Astrocyte (in vitro differentiated cells and primary cell): ENCODE data around the gene COG5. TPM values are rescaled to one million over a fixed set of nuclear protein-coding genes. Genes with fewer than 3 reads are reported as not detected.

Experiments
- DNase-seq: peaks from one replicate; pipeline ENCODE4 v3.0.0-alpha.2; 2010; ENCODE audit warnings: low read depth
- FAIRE-seq: peaks from 2 replicates; lab custom pipeline; 2011; peaks lifted over from hg19 to GRCh38; lab: Jason Lieb, UNC
- H2AFZ ChIP-seq: 2 replicates; pipeline ENCODE4 v1.6.0; 2012; ENCODE audit warnings: low read depth, low read length, inconsistent platforms
- H3K27ac ChIP-seq: 2 replicates; pipeline ENCODE4 v1.5.1; 2011; ENCODE audit warnings: low read depth, low read length, inconsistent platforms
- H3K27me3 ChIP-seq: 2 replicates; pipeline ENCODE4 v1.6.0; 2011; ENCODE audit warnings: low read length, inconsistent platforms; ENCODE audit not compliant: insufficient read depth
- H3K36me3 ChIP-seq: 2 replicates; pipeline ENCODE4 v1.5.1; 2011; ENCODE audit warnings: low read length, inconsistent platforms; ENCODE audit not compliant: insufficient read depth
- H3K4me1 ChIP-seq: 2 replicates; pipeline ENCODE4 v1.5.1; 2011; ENCODE audit warnings: low read length, inconsistent platforms; ENCODE audit not compliant: insufficient read depth
- H3K4me2 ChIP-seq: 2 replicates; pipeline ENCODE4 v1.6.0; 2012; ENCODE audit warnings: low read length, inconsistent platforms
- H3K4me3 ChIP-seq: 2 replicates; pipeline ENCODE4 v1.5.1; 2011; ENCODE audit warnings: low read depth, mild to moderate bottlenecking, low read length, inconsistent platforms; ENCODE audit not compliant: insufficient read depth
- H3K79me2 ChIP-seq: 2 replicates; pipeline ENCODE4 v1.6.0; 2012; ENCODE audit warnings: mild to moderate bottlenecking, low read length, inconsistent platforms; ENCODE audit not compliant: insufficient read depth
- H3K9ac ChIP-seq: 2 replicates; pipeline ENCODE4 v1.6.0; 2012; ENCODE audit warnings: mild to moderate bottlenecking, low read length, inconsistent platforms
- H3K9me3 ChIP-seq: 2 replicates; pipeline ENCODE4 v1.5.1; 2012; ENCODE audit warnings: low read depth, mild to moderate bottlenecking, low read length, inconsistent platforms; ENCODE audit not compliant: insufficient read depth
- H4K20me1 ChIP-seq: 2 replicates; pipeline ENCODE4 v1.6.0; 2012; ENCODE audit warnings: low read length, inconsistent platforms; ENCODE audit not compliant: insufficient read depth
- H3K27ac Mint-ChIP-seq: one replicate; pipeline ENCODE4 v1.8.0; 2021; ENCODE audit warnings: mild to moderate bottlenecking, mixed read lengths; ENCODE audit not compliant: unreplicated experiment
- H3K27me3 Mint-ChIP-seq: one replicate; pipeline ENCODE4 v1.8.0; 2021; ENCODE audit warnings: low read depth, mixed read lengths; ENCODE audit not compliant: unreplicated experiment
- H3K36me3 Mint-ChIP-seq: one replicate; pipeline ENCODE4 v1.8.0; 2021; ENCODE audit warnings: low read depth, mixed read lengths; ENCODE audit not compliant: unreplicated experiment
- H3K4me1 Mint-ChIP-seq: one replicate; pipeline ENCODE4 v1.8.0; 2021; ENCODE audit warnings: low read depth, mixed read lengths; ENCODE audit not compliant: unreplicated experiment
- H3K4me3 Mint-ChIP-seq: one replicate; pipeline ENCODE4 v1.8.0; 2021; ENCODE audit warnings: mild to moderate bottlenecking, moderate library complexity, mixed read lengths; ENCODE audit not compliant: unreplicated experiment
- H3K9me3 Mint-ChIP-seq: one replicate; pipeline ENCODE4 v1.8.0; 2021; ENCODE audit warnings: mild to moderate bottlenecking, mixed read lengths; ENCODE audit not compliant: unreplicated experiment
- EZH2 ChIP-seq: IDR thresholded peaks from 2 replicates; pipeline ENCODE4 v1.6.1; 2012; ENCODE audit warnings: mild to moderate bottlenecking, low read length, inconsistent platforms; ENCODE audit not compliant: insufficient read depth
- total RNA-seq: library from RNA; stranded (reverse); gene quantifications from 2 replicates; pipeline ENCODE4 v1.2.1, GENCODE V29; 2021
- TF ChIP-seq, protein P1 (sequence below): IDR thresholded peaks from 2 replicates; pipeline ENCODE4 v1.5.1; 2011; ENCODE audit warnings: low read depth, mild to moderate bottlenecking, inconsistent platforms, low read length, moderate library complexity; ENCODE audit not compliant: insufficient read depth

Gene COG5
- total RNA-seq, 1 donor from 2014 or later, result 57.1 TPM

DNA sequence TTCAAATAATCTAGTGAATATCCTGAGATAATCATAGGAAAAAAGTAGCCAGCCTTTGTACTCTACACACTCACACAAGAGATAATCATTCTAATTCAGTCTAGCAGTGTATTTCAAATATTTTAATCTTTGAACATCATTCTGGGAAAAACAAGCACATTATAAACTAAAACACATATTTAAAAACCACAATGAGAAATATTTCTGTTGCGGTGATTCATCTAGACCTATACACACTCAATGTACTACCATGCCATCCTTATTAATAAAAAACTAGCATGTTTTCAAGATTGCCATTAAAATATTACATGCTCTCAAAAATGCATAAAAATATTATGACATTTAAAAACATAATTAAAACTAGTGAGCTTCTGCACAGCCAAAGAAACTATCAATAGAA is 11.8 kb downstream of the COG5 start:
- Mint-ChIP-seq H3K9me3 (no peaks in the 10 kb centered on the region), H3K36me3 (peaks cover 26% of the 10 kb centered on the region), H3K4me1 (no peaks in the 10 kb centered on the region), H3K27me3 (no peaks in the 10 kb centered on the region), H3K4me3 (no peak overlapping the region), H3K27ac (no peak overlapping the region)
- Histone ChIP-seq H3K36me3 (peaks cover 22% of the 10 kb centered on the region), H3K9ac (no peak overlapping the region), H3K4me1 (no peaks in the 10 kb centered on the region), H3K4me2 (no peak overlapping the region), H2AFZ (no peak overlapping the region), H4K20me1 (peaks cover 10% of the 10 kb centered on the region), H3K27ac (no peak overlapping the region), H3K4me3 (no peak overlapping the region), H3K27me3 (no peaks in the 10 kb centered on the region), H3K9me3 (no peaks in the 10 kb centered on the region), H3K79me2 (peaks cover 23% of the 10 kb centered on the region)
- DNase-seq (peak; percentile 14), FAIRE-seq (no peak)
- TF ChIP-seq, protein P1, sequence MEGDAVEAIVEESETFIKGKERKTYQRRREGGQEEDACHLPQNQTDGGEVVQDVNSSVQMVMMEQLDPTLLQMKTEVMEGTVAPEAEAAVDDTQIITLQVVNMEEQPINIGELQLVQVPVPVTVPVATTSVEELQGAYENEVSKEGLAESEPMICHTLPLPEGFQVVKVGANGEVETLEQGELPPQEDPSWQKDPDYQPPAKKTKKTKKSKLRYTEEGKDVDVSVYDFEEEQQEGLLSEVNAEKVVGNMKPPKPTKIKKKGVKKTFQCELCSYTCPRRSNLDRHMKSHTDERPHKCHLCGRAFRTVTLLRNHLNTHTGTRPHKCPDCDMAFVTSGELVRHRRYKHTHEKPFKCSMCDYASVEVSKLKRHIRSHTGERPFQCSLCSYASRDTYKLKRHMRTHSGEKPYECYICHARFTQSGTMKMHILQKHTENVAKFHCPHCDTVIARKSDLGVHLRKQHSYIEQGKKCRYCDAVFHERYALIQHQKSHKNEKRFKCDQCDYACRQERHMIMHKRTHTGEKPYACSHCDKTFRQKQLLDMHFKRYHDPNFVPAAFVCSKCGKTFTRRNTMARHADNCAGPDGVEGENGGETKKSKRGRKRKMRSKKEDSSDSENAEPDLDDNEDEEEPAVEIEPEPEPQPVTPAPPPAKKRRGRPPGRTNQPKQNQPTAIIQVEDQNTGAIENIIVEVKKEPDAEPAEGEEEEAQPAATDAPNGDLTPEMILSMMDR, result no peak
- TF ChIP-seq EZH2, result no peak

DNA sequence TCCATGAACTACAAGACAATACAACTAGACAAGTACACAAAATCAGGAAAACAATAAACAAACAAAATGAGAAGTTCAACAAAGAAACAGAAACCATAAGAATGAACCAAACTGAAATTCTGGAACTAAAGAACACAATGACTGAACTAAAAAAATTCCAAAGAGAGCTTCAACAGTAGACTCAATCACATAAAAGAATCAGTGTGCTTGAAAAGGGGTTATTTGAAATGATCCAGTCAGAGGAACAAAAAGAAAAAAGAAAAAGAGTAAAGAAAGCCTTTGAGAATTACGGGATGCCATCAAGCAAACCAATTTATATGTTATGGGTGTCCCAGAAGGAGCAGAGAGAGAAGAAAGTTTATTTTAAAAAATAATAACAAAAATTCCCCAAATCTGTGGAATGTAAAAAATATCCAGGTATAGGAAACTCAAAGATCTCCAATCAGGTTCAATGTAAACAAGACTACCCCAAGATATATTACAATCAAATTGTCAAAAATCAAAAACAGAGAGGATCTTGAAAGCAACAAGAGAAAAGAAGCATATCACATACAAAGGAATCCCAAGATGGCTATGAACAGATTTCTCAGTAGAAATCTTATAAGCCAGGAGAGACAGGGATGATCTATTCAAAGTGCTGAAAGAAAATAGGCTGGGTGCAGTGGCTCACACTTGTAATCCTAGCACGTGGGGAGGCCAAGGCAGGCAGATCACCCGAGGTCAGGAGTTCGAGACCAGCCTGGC is 18.7 kb downstream of the COG5 start:
- no peak for DNase-seq
- Histone ChIP-seq H3K9me3 (no peaks in the 10 kb centered on the region), H3K4me2 (no peak overlapping the region), H3K9ac (no peak overlapping the region), H3K27me3 (no peaks in the 10 kb centered on the region), H3K27ac (no peak overlapping the region), H3K4me1 (no peaks in the 10 kb centered on the region), H3K36me3 (peaks cover 20% of the 10 kb centered on the region), H3K4me3 (no peak overlapping the region), H2AFZ (no peak overlapping the region), H3K79me2 (peaks cover 26% of the 10 kb centered on the region), H4K20me1 (peaks cover 22% of the 10 kb centered on the region)
- no peaks in the 10 kb centered on the region for H3K27me3 Mint-ChIP-seq
- TF ChIP-seq, protein P1, result no peak
- no peak for FAIRE-seq
- no peak overlapping the region for H3K27ac Mint-ChIP-seq
- peaks cover 8% of the 10 kb centered on the region for H3K9me3 Mint-ChIP-seq
- H3K4me1 Mint-ChIP-seq, result no peaks in the 10 kb centered on the region
- peaks cover 36% of the 10 kb centered on the region for H3K36me3 Mint-ChIP-seq
- no peak overlapping the region for H3K4me3 Mint-ChIP-seq

DNA sequence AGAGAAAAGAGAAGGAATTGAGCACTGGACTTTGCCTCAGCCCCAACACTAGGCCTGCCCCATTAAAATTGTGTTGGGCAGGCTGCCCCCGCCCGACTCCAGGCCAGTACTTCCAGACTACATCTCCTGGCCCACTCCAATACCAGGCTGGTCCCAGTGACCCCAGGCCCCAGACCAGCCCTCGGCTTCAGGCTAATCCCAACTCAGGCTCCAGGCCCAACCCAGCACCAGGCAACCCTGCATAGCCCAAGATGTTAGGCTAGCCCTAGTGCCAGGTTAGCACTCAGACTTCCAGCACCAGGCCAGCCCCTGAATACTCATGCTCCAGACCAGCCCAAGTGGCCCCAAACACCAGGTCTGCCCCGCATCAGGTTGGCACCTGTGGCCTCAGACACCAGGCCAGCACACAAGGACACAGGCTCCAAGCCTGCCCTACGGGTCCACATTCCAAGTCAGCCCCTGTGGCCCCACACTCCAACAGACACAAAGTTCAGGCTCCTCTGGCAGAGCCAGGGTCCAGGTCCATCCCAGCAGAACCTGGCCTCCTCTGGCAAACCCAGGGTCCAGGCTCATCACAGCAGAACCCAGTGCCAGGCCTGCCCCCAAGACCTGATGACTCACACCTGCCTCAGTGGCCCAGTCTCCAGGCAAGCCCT is 20.3 kb downstream of the COG5 start:
- Mint-ChIP-seq H3K4me1 (no peaks in the 10 kb centered on the region), H3K27me3 (no peaks in the 10 kb centered on the region), H3K36me3 (peaks cover 30% of the 10 kb centered on the region), H3K9me3 (peaks cover 8% of the 10 kb centered on the region), H3K4me3 (no peak overlapping the region), H3K27ac (no peak overlapping the region)
- DNase-seq (no peak), FAIRE-seq (no peak)
- Histone ChIP-seq H3K9ac (no peak overlapping the region), H2AFZ (no peak overlapping the region), H3K4me1 (no peaks in the 10 kb centered on the region), H3K27ac (no peak overlapping the region), H3K27me3 (no peaks in the 10 kb centered on the region), H3K36me3 (peaks cover 23% of the 10 kb centered on the region), H3K9me3 (no peaks in the 10 kb centered on the region), H4K20me1 (peaks cover 20% of the 10 kb centered on the region), H3K4me2 (no peak overlapping the region), H3K4me3 (no peak overlapping the region), H3K79me2 (peaks cover 20% of the 10 kb centered on the region)
- TF ChIP-seq, protein P1, result no peak
- TF ChIP-seq EZH2, result no peak
